Stimulated activated naive CD8-positive, alpha-beta T cell treated with anti-CD3 and anti-CD28 coated beads, Interleukin-15, amount 100 ng/mL, for 72 hours (primary cell): ENCODE measurements around the gene DNAJC18.

ENCODE experiments used
- ATAC-seq: fragments of 150-1000 bp; cut with Tn5 transposase; 2 replicates; pipeline ENCODE4 v1.10.0; 2021; ENCODE audit warnings: mild to moderate bottlenecking, moderate library complexity
- DNase-seq, 2 donors: peaks; one replicate each; pipeline ENCODE4 v3.0.0; 2021 to 2022
- H3K27ac Mint-ChIP-seq, 2 donors: one replicate each; pipeline ENCODE4 v1.8.0; 2022; ENCODE audit warnings: mild to moderate bottlenecking in 2 of 2, mixed read lengths in 2 of 2, moderate library complexity in 2 of 2
- H3K27me3 Mint-ChIP-seq: one replicate; pipeline ENCODE4 v1.8.0; 2022; ENCODE audit warnings: mixed read lengths
- H3K4me1 Mint-ChIP-seq: one replicate; pipeline ENCODE4 v1.8.0; 2022; ENCODE audit warnings: mild to moderate bottlenecking, mixed read lengths
- H3K4me3 Mint-ChIP-seq, 2 donors: one replicate each; pipeline ENCODE4 v1.8.0; 2022; ENCODE audit warnings: mild to moderate bottlenecking in 2 of 2, mixed read lengths in 2 of 2, moderate library complexity in 1 of 2
- H3K9me3 Mint-ChIP-seq, 2 donors: one replicate each; pipeline ENCODE4 v1.8.0; 2022; ENCODE audit warnings: mixed read lengths in 2 of 2

The DNAJC18 gene

GRCh38 chr5:139406963-139407362 is 32.4 kb downstream of the DNAJC18 start:
- no peak overlapping the region for H3K27ac Mint-ChIP-seq
- H3K27me3 Mint-ChIP-seq: no peaks in the 10 kb centered on the region
- no peak overlapping the region for H3K4me3 Mint-ChIP-seq
- no peaks in the 10 kb centered on the region for H3K9me3 Mint-ChIP-seq
- H3K4me1 Mint-ChIP-seq: peaks cover 37% of the 10 kb centered on the region
- DNase-seq (no peak), ATAC-seq (no peak)

- Mint-ChIP-seq H3K9me3 (no peaks in the 10 kb centered on the region), H3K4me1 (peaks cover 45% of the 10 kb centered on the region), H3K27me3 (no peaks in the 10 kb centered on the region), H3K4me3 (peak overlapping the region; percentile 83 to 99), H3K27ac (peak overlapping the region; percentile 98 to 100)
- ATAC-seq (peak; percentile 2), DNase-seq (no peak)
These were observed 34.9 kb downstream of the DNAJC18 start for GRCh38 chr5:139404484-139404840.

GRCh38 chr5:139403787-139404483 is 35.4 kb downstream of the DNAJC18 start, which contains the start of gene SPATA24:
TSS of gene SPATA24 (minus strand) at chr5:139404089. CDS start at chr5:139404060, 29 bp downstream.
- Mint-ChIP-seq H3K27me3 (no peaks in the 10 kb centered on the region), H3K27ac (peak within 1 kb of the TSS; percentile 98 to 100), H3K4me3 (peak within 1 kb of the TSS; percentile 83 to 99), H3K4me1 (peaks cover 50% of the 10 kb centered on the region), H3K9me3 (no peaks in the 10 kb centered on the region)
- DNase-seq (peak; percentile 98 to 99), ATAC-seq (peak; percentile 93)

- H3K4me3 Mint-ChIP-seq: peak overlapping the region; percentile 83 to 99
- no peak for ATAC-seq
- H3K27me3 Mint-ChIP-seq: no peaks in the 10 kb centered on the region
- H3K4me1 Mint-ChIP-seq: peaks cover 52% of the 10 kb centered on the region
- H3K9me3 Mint-ChIP-seq: no peaks in the 10 kb centered on the region
- DNase-seq: no peak
- peak overlapping the region; percentile 98 to 100 for H3K27ac Mint-ChIP-seq
These were observed 35.9 kb downstream of the DNAJC18 start for GRCh38 chr5:139403418-139403786.

GRCh38 chr5:139402561-139403158 is 36.7 kb downstream of the DNAJC18 start:
- no peaks in the 10 kb centered on the region for H3K27me3 Mint-ChIP-seq

GRCh38 chr5:139401546-139401945 is 37.8 kb downstream of the DNAJC18 start:
- peak overlapping the region in 1 of 2 donors; percentile 35 for H3K27ac Mint-ChIP-seq
- H3K4me3 Mint-ChIP-seq: no peak overlapping the region
- H3K27me3 Mint-ChIP-seq: no peaks in the 10 kb centered on the region
- ATAC-seq (no peak), DNase-seq (no peak)
- H3K9me3 Mint-ChIP-seq: no peaks in the 10 kb centered on the region
- peaks cover 57% of the 10 kb centered on the region for H3K4me1 Mint-ChIP-seq

More at GRCh38 chr5:139402561-139403158, 36.7 kb downstream of the DNAJC18 start:
- H3K9me3 Mint-ChIP-seq: no peaks in the 10 kb centered on the region
- peak overlapping the region in 1 of 2 donors; percentile 98 for H3K27ac Mint-ChIP-seq
- peak overlapping the region; percentile 83 to 99 for H3K4me3 Mint-ChIP-seq
- ATAC-seq (no peak), DNase-seq (no peak)
- peaks cover 54% of the 10 kb centered on the region for H3K4me1 Mint-ChIP-seq

- H3K27ac Mint-ChIP-seq: peak overlapping the region; percentile 21 to 26
- H3K27me3 Mint-ChIP-seq: no peaks in the 10 kb centered on the region
- no peaks in the 10 kb centered on the region for H3K9me3 Mint-ChIP-seq
- DNase-seq (peak in 1 of 2 donors; percentile 49), ATAC-seq (peak; percentile 27)
- H3K4me1 Mint-ChIP-seq: peaks cover 70% of the 10 kb centered on the region
- H3K4me3 Mint-ChIP-seq: peak overlapping the region; percentile 7 to 51
These were observed 39.7 kb downstream of the DNAJC18 start for GRCh38 chr5:139399501-139400121.

GRCh38 chr5:139397921-139398320 is 41.4 kb downstream of the DNAJC18 start:
- DNase-seq: no peak
- Mint-ChIP-seq H3K4me3 (no peak overlapping the region), H3K27me3 (no peaks in the 10 kb centered on the region), H3K4me1 (peaks cover 59% of the 10 kb centered on the region), H3K27ac (no peak overlapping the region), H3K9me3 (no peaks in the 10 kb centered on the region)
- ATAC-seq: no peak

GRCh38 chr5:139396691-139397090 is 42.6 kb downstream of the DNAJC18 start:
- Mint-ChIP-seq H3K27me3 (no peaks in the 10 kb centered on the region), H3K9me3 (no peaks in the 10 kb centered on the region), H3K27ac (no peak overlapping the region), H3K4me1 (peaks cover 57% of the 10 kb centered on the region), H3K4me3 (no peak overlapping the region)
- DNase-seq: no peak
- ATAC-seq: no peak

- Mint-ChIP-seq H3K27ac (peak overlapping the region in 1 of 2 donors; percentile 33), H3K4me1 (peaks cover 63% of the 10 kb centered on the region), H3K9me3 (no peaks in the 10 kb centered on the region), H3K27me3 (no peaks in the 10 kb centered on the region), H3K4me3 (peak overlapping the region in 1 of 2 donors; percentile 80)
- ATAC-seq: no peak
- no peak for DNase-seq
These were observed 43.3 kb downstream of the DNAJC18 start for GRCh38 chr5:139395844-139396640.

GRCh38 chr5:139394654-139395566 is 44.4 kb downstream of the DNAJC18 start, which contains the start of gene PROB1:
TSS of gene PROB1 (minus strand) at chr5:139395104. CDS start at chr5:139395081, 23 bp downstream.
- DNase-seq: no peak
- peak within 1 kb of the TSS; percentile 88 to 98 for H3K27ac Mint-ChIP-seq
- H3K4me3 Mint-ChIP-seq: peak within 1 kb of the TSS; percentile 94 to 100
- H3K27me3 Mint-ChIP-seq: no peaks in the 10 kb centered on the region
- ATAC-seq: no peak
- H3K9me3 Mint-ChIP-seq: no peaks in the 10 kb centered on the region
- H3K4me1 Mint-ChIP-seq: peaks cover 71% of the 10 kb centered on the region

- ATAC-seq (peak; percentile 2), DNase-seq (peak; percentile 70 to 80)
- peak overlapping the region; percentile 94 to 100 for H3K4me3 Mint-ChIP-seq
- no peaks in the 10 kb centered on the region for H3K27me3 Mint-ChIP-seq
- peak overlapping the region; percentile 88 to 98 for H3K27ac Mint-ChIP-seq
- peaks cover 71% of the 10 kb centered on the region for H3K4me1 Mint-ChIP-seq
- H3K9me3 Mint-ChIP-seq: no peaks in the 10 kb centered on the region
These were observed 45.1 kb downstream of the DNAJC18 start for GRCh38 chr5:139394123-139394653.

GRCh38 chr5:139393497-139394122 is 45.7 kb downstream of the DNAJC18 start:
- no peak for DNase-seq
- H3K4me1 Mint-ChIP-seq: peaks cover 72% of the 10 kb centered on the region
- peak overlapping the region; percentile 88 to 98 for H3K27ac Mint-ChIP-seq

More at GRCh38 chr5:139393497-139394122, 45.7 kb downstream of the DNAJC18 start:
- ATAC-seq: no peak
- Mint-ChIP-seq H3K4me3 (peak overlapping the region; percentile 94 to 100), H3K27me3 (no peaks in the 10 kb centered on the region), H3K9me3 (no peaks in the 10 kb centered on the region)
